GM12878 (cell line): Measurements from ENCODE around the gene FN3K. TPM values are rescaled to one million over a fixed set of nuclear protein-coding genes. Genes with fewer than 3 reads are reported as not detected.

Experiments
- ATAC-seq: fragments of 200-7000 bp; cut with Tn5 transposase; 3 replicates; pipeline ENCODE4 v1.9.1; 2020; ENCODE audit warnings: mild to moderate bottlenecking, moderate library complexity
- BruUV-seq: library from RNA; stranded (reverse); fragments of 400-500 nt; replicated peaks from 2 replicates; lab custom pipeline; 2021; lab: Mats Ljungman, UMichigan
- CTCF ChIA-PET: fragments of 300-600 bp; sonication (Branson Sonifier 250); formaldehyde crosslinking; extraction: SDS; loops from one replicate; lab custom pipeline; 2021; ENCODE audit warnings: inconsistent platforms; lab: Yijun Ruan, JAX
- POLR2A ChIA-PET: fragments of 350-600 bp; formaldehyde crosslinking; extraction: SDS; loops from one replicate; lab custom pipeline; 2021; ENCODE audit warnings: inconsistent platforms; lab: Charles Lee
- RAD21 ChIA-PET: fragments of 300-600 bp; sonication (Branson Sonifier 250); formaldehyde crosslinking; loops from one replicate; lab custom pipeline; 2023; ENCODE audit warnings: antibody characterized with exemption; ENCODE audit not compliant: unreplicated experiment; lab: Charles Lee
- SMC1A ChIA-PET: fragments of 300-600 bp; sonication (Branson Sonifier 250); formaldehyde crosslinking; loops from one replicate; lab custom pipeline; 2023; ENCODE audit not compliant: unreplicated experiment, uncharacterized antibody; lab: Charles Lee
- DNase-seq: peaks from one replicate; pipeline ENCODE4 v3.0.0-alpha.2; 2011; ENCODE audit warnings: low read depth, low spot score
- FAIRE-seq: peaks from 3 replicates; lab custom pipeline; 2011; peaks lifted over from hg19 to GRCh38; lab: Jason Lieb, UNC
- H2AFZ ChIP-seq: 2 replicates; pipeline ENCODE4 v1.6.0; 2011; ENCODE audit warnings: low read depth, low read length, control low read depth; ENCODE audit not compliant: control insufficient read depth
- H3K27ac ChIP-seq: 2 replicates; pipeline ENCODE4 v1.5.1; 2011; ENCODE audit warnings: control low read depth; ENCODE audit not compliant: control insufficient read depth, insufficient read depth
- H3K27me3 ChIP-seq, 2 experiments: replicated peaks in 1 of 2; 2 replicates each; pipeline versions ENCODE4 v1.6.0 to v1.6.1; 2011; ENCODE audit warnings: low read length in 1 of 2; ENCODE audit not compliant: control insufficient read depth in 2 of 2, insufficient read depth in 2 of 2
- H3K36me3 ChIP-seq, 2 experiments: 2 replicates each; pipeline ENCODE4 v1.5.1; 2011; ENCODE audit warnings: low read length in 1 of 2; ENCODE audit not compliant: control insufficient read depth in 2 of 2, insufficient read depth in 2 of 2
- H3K4me1 ChIP-seq: 2 replicates; pipeline ENCODE4 v1.6.1; 2011; ENCODE audit warnings: mild to moderate bottlenecking, low read length, moderate library complexity, mixed read lengths; ENCODE audit not compliant: control insufficient read depth, insufficient read depth
- H3K4me2 ChIP-seq: 2 replicates; pipeline ENCODE4 v1.6.0; 2011; ENCODE audit warnings: control low read depth; ENCODE audit not compliant: control insufficient read depth, insufficient read depth
- H3K4me3 ChIP-seq: fragments of 200-600 bp; sonication (generic); 2 replicates; pipeline ENCODE4 v1.5.1; 2016
- H3K79me2 ChIP-seq: 2 replicates; pipeline ENCODE4 v1.6.0; 2011; ENCODE audit warnings: low read length; ENCODE audit not compliant: control insufficient read depth, insufficient read depth
- H3K9ac ChIP-seq: 2 replicates; pipeline ENCODE4 v1.8.0; 2011; ENCODE audit warnings: low read length, control low read depth, mixed read lengths; ENCODE audit not compliant: control insufficient read depth, insufficient read depth
- H3K9me3 ChIP-seq: replicated peaks from 3 replicates; pipeline ENCODE4 v1.5.1; 2011; ENCODE audit warnings: mild to moderate bottlenecking, low read length; ENCODE audit not compliant: control insufficient read depth, insufficient read depth
- H4K20me1 ChIP-seq: 2 replicates; pipeline ENCODE4 v1.6.0; 2011; ENCODE audit not compliant: control insufficient read depth, insufficient read depth
- IKZF1 ChIP-seq: fragments of 450-650 bp; conservative IDR thresholded peaks from 2 replicates; pipeline ENCODE4 v1.6.1; 2017; ENCODE audit warnings: antibody characterized with exemption, mild to moderate bottlenecking
- IKZF2 ChIP-seq, 2 experiments: fragments of 450-650 bp; IDR thresholded peaks; 2 replicates each; pipeline ENCODE4 v1.6.1; 2017; ENCODE audit warnings: mild to moderate bottlenecking in 2 of 2, moderate library complexity in 2 of 2
- NR2F1 ChIP-seq: fragments of 450-650 bp; conservative IDR thresholded peaks from 2 replicates; pipeline ENCODE4 v1.6.1; 2017; ENCODE audit warnings: mild to moderate bottlenecking
- WGBS: methylation state at CpG from one replicate; pipeline ENCODE4 v1.1.6; 2016; ENCODE audit warnings: low lambda C conversion rate; ENCODE audit not compliant: insufficient replicate concordance, insufficient coverage; ENCODE audit errors: missing lambda C conversion rate; 5-methylcytosine and 5-hydroxymethylcytosine counted together
- in situ Hi-C: fragments of 300-500 bp; cut with MboI; formaldehyde crosslinking; loops from 9 replicates; pipeline ENCODE4 v1.14.3; 2018; ENCODE audit warnings: mixed read lengths
- intact Hi-C: fragments of 100-400 bp; cut with micrococcal nuclease; formaldehyde crosslinking; loops from one replicate; pipeline ENCODE4 v1.14.2; 2022; ENCODE audit not compliant: unreplicated experiment
- polyA plus RNA-seq, 11 experiments: library from polyadenylated mRNA; depleted of rRNA in 4 of 11; unstranded in 6 of 11; stranded (reverse) in 5 of 11; fragments of >200 nt; fragmentation: Nextera tagmentation in 4 of 11; fragmentation: Illumina TruSeq in 1 of 11; extraction: Ambion mirVana in 4 of 11; extraction: Trizol in 1 of 11; gene quantifications; 1 replicate in 1 of 11; 2 replicates in 10 of 11; pipeline versions ENCODE4 v1.2.1 to v1.2.3, GENCODE V29; 2011 to 2016; ENCODE audit warnings: inconsistent platforms in 2 of 11, missing spikeins in 2 of 11, low read depth in 1 of 11
- total RNA-seq, 4 experiments: library from RNA; depleted of rRNA in 3 of 4; stranded (reverse); fragments of >200 nt in 3 of 4; fragmentation: Illumina TruSeq in 1 of 4; extraction: Trizol in 1 of 4; gene quantifications; 2 replicates each; pipeline versions ENCODE4 v1.2.1 to v1.2.3, GENCODE V29; 2013 to 2021
- TF ChIP-seq, protein P1 (sequence below): fragments of 450-650 bp; IDR thresholded peaks from 2 replicates; pipeline ENCODE4 v1.6.1; 2016; ENCODE audit warnings: mild to moderate bottlenecking
- TF ChIP-seq, protein P2 (sequence below): fragments of 150-350 bp; IDR thresholded peaks from 2 replicates; pipeline ENCODE4 v1.6.1; 2014; ENCODE audit warnings: mild to moderate bottlenecking, low read depth, low read length

FN3K gene
- total and polyA plus RNA-seq, 10 of the 15 experiments (the other 5 are each of a cell fraction or from before 2014, with no cell fraction given), result 0.08 to 0.51 (median 0.17) TPM; not detected in 7

DNA sequence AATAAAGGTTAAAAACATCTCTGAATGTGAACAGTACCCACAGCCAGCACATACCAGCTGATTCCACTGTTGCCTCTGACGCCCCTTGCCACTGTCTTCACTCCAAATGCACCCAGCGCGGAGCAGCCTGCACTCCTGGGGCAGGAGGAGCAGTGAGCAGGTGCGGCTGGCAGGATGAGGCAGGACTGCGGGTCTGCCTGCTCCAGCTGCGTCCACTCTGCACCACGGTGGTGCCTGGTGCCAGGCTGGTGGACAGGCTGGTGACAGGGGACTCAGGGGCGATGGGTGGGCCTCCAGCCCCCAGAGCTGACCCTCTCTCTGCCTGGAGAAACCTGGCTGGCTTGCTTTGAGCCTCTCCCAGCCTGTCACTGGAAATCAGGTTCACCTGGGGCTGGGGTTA lies 46.3 kb upstream of the FN3K start (continued):
- TF ChIP-seq NR2F1, result no peak
- TF ChIP-seq, protein P1, sequence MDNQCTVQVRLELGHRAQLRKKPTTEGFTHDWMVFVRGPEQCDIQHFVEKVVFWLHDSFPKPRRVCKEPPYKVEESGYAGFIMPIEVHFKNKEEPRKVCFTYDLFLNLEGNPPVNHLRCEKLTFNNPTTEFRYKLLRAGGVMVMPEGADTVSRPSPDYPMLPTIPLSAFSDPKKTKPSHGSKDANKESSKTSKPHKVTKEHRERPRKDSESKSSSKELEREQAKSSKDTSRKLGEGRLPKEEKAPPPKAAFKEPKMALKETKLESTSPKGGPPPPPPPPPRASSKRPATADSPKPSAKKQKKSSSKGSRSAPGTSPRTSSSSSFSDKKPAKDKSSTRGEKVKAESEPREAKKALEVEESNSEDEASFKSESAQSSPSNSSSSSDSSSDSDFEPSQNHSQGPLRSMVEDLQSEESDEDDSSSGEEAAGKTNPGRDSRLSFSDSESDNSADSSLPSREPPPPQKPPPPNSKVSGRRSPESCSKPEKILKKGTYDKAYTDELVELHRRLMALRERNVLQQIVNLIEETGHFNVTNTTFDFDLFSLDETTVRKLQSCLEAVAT, result no peak
- TF ChIP-seq, protein P2, sequence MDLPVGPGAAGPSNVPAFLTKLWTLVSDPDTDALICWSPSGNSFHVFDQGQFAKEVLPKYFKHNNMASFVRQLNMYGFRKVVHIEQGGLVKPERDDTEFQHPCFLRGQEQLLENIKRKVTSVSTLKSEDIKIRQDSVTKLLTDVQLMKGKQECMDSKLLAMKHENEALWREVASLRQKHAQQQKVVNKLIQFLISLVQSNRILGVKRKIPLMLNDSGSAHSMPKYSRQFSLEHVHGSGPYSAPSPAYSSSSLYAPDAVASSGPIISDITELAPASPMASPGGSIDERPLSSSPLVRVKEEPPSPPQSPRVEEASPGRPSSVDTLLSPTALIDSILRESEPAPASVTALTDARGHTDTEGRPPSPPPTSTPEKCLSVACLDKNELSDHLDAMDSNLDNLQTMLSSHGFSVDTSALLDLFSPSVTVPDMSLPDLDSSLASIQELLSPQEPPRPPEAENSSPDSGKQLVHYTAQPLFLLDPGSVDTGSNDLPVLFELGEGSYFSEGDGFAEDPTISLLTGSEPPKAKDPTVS, result no peak

DNA sequence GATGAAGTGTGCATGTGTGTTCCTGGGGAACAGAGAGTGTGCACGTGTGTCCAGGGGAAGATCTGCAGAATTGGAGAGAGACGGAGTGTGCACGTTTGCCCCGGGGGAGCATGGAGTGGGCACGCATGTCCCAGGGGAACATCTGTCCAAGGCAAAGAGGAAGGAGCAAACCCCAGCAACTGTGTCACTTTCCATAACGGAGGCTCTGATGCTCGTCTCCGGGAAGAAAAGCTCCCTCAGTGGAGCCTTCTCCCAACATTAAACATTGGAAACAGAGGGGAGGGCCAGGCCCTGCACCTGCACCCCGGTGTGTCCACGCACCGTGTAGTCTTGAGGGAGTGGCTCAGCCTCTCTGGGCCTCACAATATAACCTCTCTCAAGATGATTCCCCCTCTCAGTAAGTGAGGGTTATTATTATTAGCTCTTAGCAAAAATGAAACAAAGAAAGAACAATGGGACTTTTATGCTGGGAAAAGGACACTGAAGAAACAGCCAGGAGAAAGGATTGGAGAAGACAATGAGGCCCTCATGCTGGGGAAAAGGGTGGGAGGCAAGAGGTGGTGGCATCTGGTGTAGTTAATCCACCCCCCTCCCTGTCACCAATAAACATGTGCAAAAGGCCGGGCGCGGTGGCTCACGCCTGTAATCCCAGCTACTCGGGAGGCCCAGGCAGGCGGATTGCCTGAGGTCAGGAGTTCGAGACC lies 44.5 kb upstream of the FN3K start:
- CTCF ChIA-PET, result no interaction called here
- 53% methylated on average over 18 of the region's 18 CpGs for WGBS

More for the DNA sequence above, 44.5 kb upstream of the FN3K start:
- H3K4me3 ChIP-seq, result no peak overlapping the region
- H3K79me2 ChIP-seq, result no peaks in the 10 kb centered on the region
- peaks cover 9% of the 10 kb centered on the region; the same call in 2 of the 3 replicates for H3K9me3 ChIP-seq
- ChIA-PET SMC1A (no interaction called here), POLR2A (no interaction called here), RAD21 (no interaction called here)
- no peaks in the 10 kb centered on the region for H3K27me3 ChIP-seq
- TF ChIP-seq IKZF2 (IDR thresholded peaks at IDR 0.05), result no peak
- 0 out of 2 replicates have a peak, but pooled peaks have one; percentile 20 for TF ChIP-seq IKZF1
- intact Hi-C loops, result no loop called here
- H3K36me3 ChIP-seq, result no peaks in the 10 kb centered on the region
- H3K4me1 ChIP-seq, result no peaks in the 10 kb centered on the region
- ATAC-seq (no peak), DNase-seq (no peak), FAIRE-seq (no peak)
- H2AFZ ChIP-seq, result no peak overlapping the region
- no peak overlapping the region for H3K27ac ChIP-seq
- H3K9ac ChIP-seq, result no peak overlapping the region
- H3K4me2 ChIP-seq, result 0 out of 2 replicates have a peak overlapping the region, but pooled peaks have one; percentile 9
- no TSS peak for BruUV-seq
- no peaks in the 10 kb centered on the region for H4K20me1 ChIP-seq
- in situ Hi-C loops, result no loop called here
